Left ventricle myocardium inferior (tissue), 1 donor: Measurements from ENCODE around the gene UBE2E1. TPM values are rescaled to one million over a fixed set of nuclear protein-coding genes. Genes with fewer than 3 reads are reported as not detected.

Experiments
- DNase-seq: peaks from one replicate; pipeline ENCODE4 v3.0.0-alpha.2; 2020
- H3K27ac ChIP-seq: fragments of 200-600 bp; replicated peaks from 2 replicates; pipeline ENCODE4 v1.8.0; 2021
- H3K27me3 ChIP-seq: fragments of 200-600 bp; 2 replicates; pipeline ENCODE4 v1.8.0; 2021; ENCODE audit warnings: low read depth
- H3K36me3 ChIP-seq: fragments of 200-600 bp; 2 replicates; pipeline ENCODE4 v1.8.0; 2021
- H3K4me1 ChIP-seq: fragments of 200-600 bp; 2 replicates; pipeline ENCODE4 v1.8.0; 2021
- H3K4me3 ChIP-seq: fragments of 200-600 bp; 2 replicates; pipeline ENCODE4 v1.8.0; 2021; ENCODE audit warnings: mild to moderate bottlenecking, moderate library complexity
- H3K9me3 ChIP-seq: fragments of 200-600 bp; replicated peaks from 2 replicates; pipeline ENCODE4 v1.8.0; 2021
- CTCF ChIP-seq: fragments of 200-600 bp; IDR thresholded peaks from 2 replicates; pipeline ENCODE4 v1.8.0; 2021; ENCODE audit warnings: antibody characterized with exemption, mild to moderate bottlenecking, borderline replicate concordance
- intact Hi-C: fragments of 100-400 bp; cut with micrococcal nuclease; formaldehyde crosslinking; loops from one replicate; pipeline ENCODE4 v1.11.0; 2022
- long read RNA-seq: library from polyadenylated mRNA; unstranded; transcript quantifications from one replicate; pipeline ENCODE4 v2.0.0, GENCODE V29; 2021
- total RNA-seq: library from RNA; stranded (reverse); fragmentation: NEBNext Ultra II Directional; extraction: Animal tissue kit (Norgen Biotek cat#: 25700); gene quantifications from one replicate; pipeline ENCODE4 v1.2.1, GENCODE V29; 2021
- donor health status: DM: no; HTN: yes; CAD: no; lungs with severe emphysema.

Gene UBE2E1
- 65.0 TPM for total RNA-seq
- long read RNA-seq, partial matches to known transcripts, result 1 of 1 reads
- long read RNA-seq, other reads (novel, unspliced or antisense), result 0 of 1 reads

GRCh38 chr3:23805633-23806533, at the start of gene UBE2E1:
UBE2E1 (plus strand) TSS chr3:23805955; CDS start chr3:23807270, 1,315 bp downstream.
- no peaks in the 10 kb centered on the region for H3K27me3 ChIP-seq
- H3K4me1 ChIP-seq, result peaks cover 46% of the 10 kb centered on the region
- peak within 1 kb of the TSS; percentile 87 for H3K27ac ChIP-seq
- H3K36me3 ChIP-seq, result no peaks in the 10 kb centered on the region
- DNase-seq, result peak; percentile 79
- no peaks in the 10 kb centered on the region for H3K9me3 ChIP-seq
- intact Hi-C loops, result no loop called here
- TF ChIP-seq CTCF, result no peak
- peak within 1 kb of the TSS; percentile 95 for H3K4me3 ChIP-seq

- Histone ChIP-seq H3K4me3 (no peak overlapping the region), H3K27me3 (no peaks in the 10 kb centered on the region), H3K4me1 (peaks cover 10% of the 10 kb centered on the region), H3K36me3 (no peaks in the 10 kb centered on the region), H3K27ac (no peak overlapping the region), H3K9me3 (no peaks in the 10 kb centered on the region)
- intact Hi-C loops, result no loop called here
- DNase-seq, result no peak
- TF ChIP-seq CTCF, result no peak
Measured at GRCh38 chr3:23756206-23756840, 49.4 kb upstream of the UBE2E1 start.

- H3K4me1 ChIP-seq, result peaks cover 4% of the 10 kb centered on the region
- H3K36me3 ChIP-seq, result no peaks in the 10 kb centered on the region
- TF ChIP-seq CTCF, result no peak
- H3K4me3 ChIP-seq, result no peak overlapping the region
- no peaks in the 10 kb centered on the region for H3K9me3 ChIP-seq
- no peaks in the 10 kb centered on the region for H3K27me3 ChIP-seq
- H3K27ac ChIP-seq, result no peak overlapping the region
- intact Hi-C loops, result no loop called here
- DNase-seq, result no peak
Measured at GRCh38 chr3:23758253-23758838, 47.4 kb upstream of the UBE2E1 start.

- H3K9me3 ChIP-seq, result no peaks in the 10 kb centered on the region
- H3K27me3 ChIP-seq, result no peaks in the 10 kb centered on the region
- H3K4me3 ChIP-seq, result no peak overlapping the region
- intact Hi-C loops, result no loop called here
- TF ChIP-seq CTCF, result no peak
- no peaks in the 10 kb centered on the region for H3K36me3 ChIP-seq
- no peak overlapping the region for H3K27ac ChIP-seq
- DNase-seq, result no peak
- H3K4me1 ChIP-seq, result peaks cover 6% of the 10 kb centered on the region
Measured at GRCh38 chr3:23760325-23760724, 45.4 kb upstream of the UBE2E1 start.

GRCh38 chr3:23760871-23761373, 44.8 kb upstream of the UBE2E1 start:
- H3K36me3 ChIP-seq, result no peaks in the 10 kb centered on the region
- no peak overlapping the region for H3K27ac ChIP-seq
- peaks cover 6% of the 10 kb centered on the region for H3K4me1 ChIP-seq
- no peaks in the 10 kb centered on the region for H3K9me3 ChIP-seq
- TF ChIP-seq CTCF, result no peak
- no peak overlapping the region for H3K4me3 ChIP-seq
- DNase-seq, result no peak
- intact Hi-C loops, result no loop called here
- no peaks in the 10 kb centered on the region for H3K27me3 ChIP-seq
